Trophoblast cell (in vitro differentiated cells and primary cell): ENCODE measurements around the gene DLG2.

Source experiments
- DNase-seq, 2 donors: peaks; one replicate each; pipeline ENCODE4 v3.0.0-alpha.2; 2016
- H2AFZ ChIP-seq: 2 replicates; pipeline ENCODE4 v1.6.1; 2013; ENCODE audit warnings: low read length, moderate library complexity, mild to moderate bottlenecking; ENCODE audit not compliant: insufficient read depth, poor library complexity
- H2AK5ac ChIP-seq: 2 replicates; pipeline ENCODE4 v1.6.1; 2013; ENCODE audit warnings: mild to moderate bottlenecking, low read length
- H2BK120ac ChIP-seq: 2 replicates; pipeline ENCODE4 v1.6.1; 2013; ENCODE audit warnings: low read length, mild to moderate bottlenecking, moderate library complexity; ENCODE audit not compliant: insufficient read depth, poor library complexity
- H2BK12ac ChIP-seq: 2 replicates; pipeline ENCODE4 v1.6.1; 2013; ENCODE audit warnings: mild to moderate bottlenecking, low read length, moderate library complexity
- H2BK5ac ChIP-seq: 2 replicates; pipeline ENCODE4 v1.6.1; 2013; ENCODE audit warnings: low read length, low read depth, moderate library complexity, mild to moderate bottlenecking; ENCODE audit not compliant: poor library complexity
- H3K14ac ChIP-seq: 2 replicates; pipeline ENCODE4 v1.6.1; 2013; ENCODE audit warnings: mild to moderate bottlenecking, low read length
- H3K18ac ChIP-seq: 2 replicates; pipeline ENCODE4 v1.6.1; 2013; ENCODE audit warnings: mild to moderate bottlenecking, low read length
- H3K23ac ChIP-seq: 2 replicates; pipeline ENCODE4 v1.6.1; 2013; ENCODE audit warnings: low read length
- H3K27ac ChIP-seq: 2 replicates; pipeline ENCODE4 v1.5.1; 2013; ENCODE audit warnings: low read depth, mild to moderate bottlenecking, inconsistent platforms, low read length, moderate library complexity
- H3K27me3 ChIP-seq: 2 replicates; pipeline ENCODE4 v1.6.1; 2013; ENCODE audit warnings: inconsistent platforms, mild to moderate bottlenecking, low read length, moderate library complexity; ENCODE audit not compliant: insufficient read depth
- H3K36me3 ChIP-seq, 2 experiments: 1 replicate in 1 of 2; 2 replicates in 1 of 2; pipeline ENCODE4 v1.6.1; 2013; ENCODE audit warnings: low read length in 2 of 2, mild to moderate bottlenecking in 2 of 2, moderate library complexity in 1 of 2; ENCODE audit not compliant: insufficient read depth in 2 of 2, control insufficient read depth in 1 of 2
- H3K4ac ChIP-seq: 2 replicates; pipeline ENCODE4 v1.6.1; 2013; ENCODE audit warnings: low read depth, mild to moderate bottlenecking, low read length, moderate library complexity
- H3K4me1 ChIP-seq, 2 experiments: 1 replicate in 1 of 2; 2 replicates in 1 of 2; pipeline ENCODE4 v1.6.1; 2013; ENCODE audit warnings: low read length in 2 of 2, mild to moderate bottlenecking in 2 of 2, moderate library complexity in 1 of 2; ENCODE audit not compliant: insufficient read depth in 2 of 2, control insufficient read depth in 1 of 2
- H3K4me2 ChIP-seq: 2 replicates; pipeline ENCODE4 v1.6.1; 2013; ENCODE audit warnings: inconsistent platforms, mild to moderate bottlenecking, low read length, moderate library complexity
- H3K4me3 ChIP-seq: 2 replicates; pipeline ENCODE4 v1.5.1; 2013; ENCODE audit warnings: mild to moderate bottlenecking, low read depth, low read length, inconsistent platforms
- H3K79me1 ChIP-seq: one replicate; pipeline ENCODE4 v1.6.1; 2013; ENCODE audit warnings: low read length
- H3K79me2 ChIP-seq: 2 replicates; pipeline ENCODE4 v1.6.1; 2013; ENCODE audit warnings: low read length, mild to moderate bottlenecking; ENCODE audit not compliant: control insufficient read depth, insufficient read depth, poor library complexity
- H3K9ac ChIP-seq: 2 replicates; pipeline ENCODE4 v1.6.1; 2013; ENCODE audit warnings: mild to moderate bottlenecking, low read length
- H3K9me3 ChIP-seq: 2 replicates; pipeline ENCODE4 v1.6.1; 2013; ENCODE audit warnings: low read depth, mild to moderate bottlenecking, control low read depth, inconsistent platforms, low read length; ENCODE audit not compliant: insufficient read depth
- H4K12ac ChIP-seq: 2 replicates; pipeline ENCODE4 v1.6.1; 2013; ENCODE audit warnings: low read depth, mild to moderate bottlenecking, low read length, moderate library complexity
- H4K8ac ChIP-seq: 2 replicates; pipeline ENCODE4 v1.6.1; 2013; ENCODE audit warnings: low read depth, mild to moderate bottlenecking, low read length, moderate library complexity
- H4K91ac ChIP-seq: one replicate; pipeline ENCODE4 v1.6.1; 2013; ENCODE audit warnings: low read depth, mild to moderate bottlenecking, low read length, moderate library complexity
- WGBS: extraction: QIAGEN DNeasy Blood & Tissue Kit; methylation state at CpG from one replicate; pipeline ENCODE4 v1.1.7; 2013; ENCODE audit warnings: missing lambda C conversion rate; ENCODE audit not compliant: insufficient read length, insufficient coverage; ENCODE audit errors: extremely low coverage; 5-methylcytosine and 5-hydroxymethylcytosine counted together

The DLG2 gene

DNA sequence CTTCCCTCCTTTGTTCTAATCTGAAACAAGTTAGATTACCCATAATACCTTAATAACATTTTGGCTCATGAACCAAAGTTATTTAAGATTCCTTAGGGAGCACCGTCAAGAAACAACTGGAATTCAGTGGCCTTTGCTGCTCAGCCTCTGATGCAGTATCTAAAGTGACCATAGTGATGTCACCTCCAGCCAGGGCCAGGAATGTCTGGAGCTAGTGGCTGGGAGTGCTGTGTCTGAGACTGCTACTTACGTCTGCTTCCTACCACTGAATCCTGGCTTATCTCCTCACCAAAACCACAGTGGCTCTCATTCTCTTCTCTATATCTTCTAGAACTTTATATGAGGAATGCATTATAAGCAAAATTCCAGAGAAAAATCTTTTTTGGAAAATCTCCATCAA is 658.0 kb downstream of the DLG2 start:
- Histone ChIP-seq H4K12ac (no peak overlapping the region), H2AFZ (no peak overlapping the region), H3K27ac (no peak overlapping the region), H3K27me3 (no peaks in the 10 kb centered on the region), H2BK12ac (no peak overlapping the region), H3K79me1 (peaks cover 13% of the 10 kb centered on the region), H3K18ac (no peak overlapping the region), H3K4me1 (no peaks in the 10 kb centered on the region), H3K4me2 (no peak overlapping the region), H3K4ac (no peak overlapping the region), H2BK120ac (no peak overlapping the region), H2BK5ac (no peak overlapping the region), H2AK5ac (no peak overlapping the region), H3K4me3 (no peak overlapping the region), H3K79me2 (no peaks in the 10 kb centered on the region), H3K14ac (no peak overlapping the region), H3K23ac (no peak overlapping the region), H4K91ac (no peak overlapping the region), H3K9ac (no peak overlapping the region), H3K9me3 (no peaks in the 10 kb centered on the region), H3K36me3 (no peaks in the 10 kb centered on the region), H4K8ac (no peak overlapping the region)
- DNase-seq = peak; percentile 3 to 6
- WGBS = no CpG with 5 or more reads among the region's 2 CpGs

DNA sequence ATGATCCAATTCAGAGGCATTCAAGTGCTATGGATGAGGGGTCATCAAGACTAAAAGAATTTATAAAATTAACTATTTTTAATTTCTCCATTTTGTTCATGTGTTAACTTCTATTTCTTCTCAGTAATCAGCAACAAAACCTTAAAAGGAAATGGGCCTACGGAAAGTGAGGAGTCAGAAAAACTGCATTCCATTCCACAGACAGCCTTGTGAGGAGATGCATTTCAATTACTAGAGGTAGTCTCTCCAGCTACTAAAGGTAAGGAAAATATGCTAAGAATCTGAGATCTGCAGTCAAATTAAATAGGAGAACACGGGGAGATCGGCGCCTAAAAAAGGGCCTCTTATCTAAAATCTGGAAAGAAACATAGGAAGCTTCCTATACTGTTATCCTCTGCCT is 661.7 kb downstream of the DLG2 start:
- Histone ChIP-seq H3K9me3 (no peaks in the 10 kb centered on the region), H3K27me3 (no peaks in the 10 kb centered on the region), H3K14ac (no peak overlapping the region), H3K4ac (no peak overlapping the region), H4K12ac (no peak overlapping the region), H3K9ac (no peak overlapping the region), H3K27ac (peak overlapping the region; percentile 79), H2AK5ac (no peak overlapping the region), H3K79me1 (peaks cover 13% of the 10 kb centered on the region), H3K4me1 (no peaks in the 10 kb centered on the region), H2BK12ac (no peak overlapping the region), H3K36me3 (no peaks in the 10 kb centered on the region), H2BK120ac (no peak overlapping the region), H4K91ac (no peak overlapping the region), H2AFZ (no peak overlapping the region), H3K79me2 (no peaks in the 10 kb centered on the region), H3K23ac (no peak overlapping the region), H3K18ac (no peak overlapping the region), H4K8ac (no peak overlapping the region), H3K4me3 (no peak overlapping the region), H2BK5ac (peak overlapping the region; percentile 21), H3K4me2 (no peak overlapping the region)
- peak; percentile 2 to 10 for DNase-seq
- no CpG with 5 or more reads among the region's 4 CpGs for WGBS

DNA sequence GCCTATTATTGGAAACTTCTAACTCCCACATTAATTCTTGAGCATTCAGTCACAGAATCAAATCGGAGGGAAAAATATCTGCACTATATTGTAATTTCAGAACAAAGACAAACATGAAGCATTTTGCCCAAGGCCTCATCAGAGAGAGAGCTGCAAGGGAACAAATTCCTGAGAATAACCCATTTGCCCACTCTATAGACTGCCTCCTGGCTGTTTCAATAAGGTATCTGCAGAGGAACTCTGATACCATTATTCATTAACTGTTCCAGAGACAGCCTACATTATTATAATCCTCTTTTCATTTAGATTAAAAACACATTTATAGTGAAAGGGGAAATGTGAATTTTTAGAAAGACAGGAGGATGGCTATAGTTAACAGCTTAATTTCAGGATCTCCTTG is 663.9 kb downstream of the DLG2 start:
- Histone ChIP-seq H3K18ac (no peak overlapping the region), H2BK120ac (no peak overlapping the region), H3K14ac (no peak overlapping the region), H3K9ac (no peak overlapping the region), H3K4me2 (no peak overlapping the region), H3K79me2 (no peaks in the 10 kb centered on the region), H3K9me3 (no peaks in the 10 kb centered on the region), H2BK5ac (no peak overlapping the region), H2AK5ac (no peak overlapping the region), H3K23ac (no peak overlapping the region), H3K4me1 (no peaks in the 10 kb centered on the region), H3K36me3 (no peaks in the 10 kb centered on the region), H3K27me3 (no peaks in the 10 kb centered on the region), H3K27ac (no peak overlapping the region), H3K4ac (no peak overlapping the region), H4K8ac (no peak overlapping the region), H2BK12ac (no peak overlapping the region), H4K12ac (no peak overlapping the region), H2AFZ (no peak overlapping the region), H3K79me1 (peaks cover 9% of the 10 kb centered on the region), H4K91ac (no peak overlapping the region), H3K4me3 (no peak overlapping the region)
- WGBS = no CpG with 5 or more reads among the region's 1 CpG
- no peak for DNase-seq

DNA sequence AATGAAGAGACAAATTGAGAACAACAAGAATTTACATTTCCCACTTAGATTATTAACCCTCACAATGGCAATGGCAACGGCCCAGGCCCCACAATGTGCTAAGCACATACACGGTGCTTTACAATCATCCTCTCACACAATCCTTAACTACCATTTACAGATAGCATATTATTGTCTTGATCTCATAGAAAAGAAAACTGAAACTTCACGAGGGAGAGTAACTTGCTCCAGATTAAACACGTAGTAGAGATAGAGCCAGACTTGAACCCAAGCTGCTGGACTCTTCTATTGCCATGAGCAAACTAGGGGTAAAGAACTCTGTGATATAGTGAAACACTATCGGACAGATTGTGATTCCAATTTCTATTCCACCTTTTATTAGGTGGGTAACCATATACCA is 665.1 kb downstream of the DLG2 start:
- Histone ChIP-seq H2BK5ac (no peak overlapping the region), H4K12ac (no peak overlapping the region), H3K9ac (no peak overlapping the region), H2AFZ (no peak overlapping the region), H2BK120ac (no peak overlapping the region), H4K8ac (no peak overlapping the region), H3K79me1 (peaks cover 9% of the 10 kb centered on the region), H3K9me3 (no peaks in the 10 kb centered on the region), H3K27me3 (no peaks in the 10 kb centered on the region), H3K14ac (no peak overlapping the region), H3K27ac (no peak overlapping the region), H3K4me1 (no peaks in the 10 kb centered on the region), H3K4ac (no peak overlapping the region), H3K23ac (no peak overlapping the region), H2AK5ac (no peak overlapping the region), H3K36me3 (no peaks in the 10 kb centered on the region), H3K4me3 (no peak overlapping the region), H3K79me2 (no peaks in the 10 kb centered on the region), H4K91ac (no peak overlapping the region), H2BK12ac (no peak overlapping the region), H3K18ac (no peak overlapping the region), H3K4me2 (no peak overlapping the region)
- no CpG with 5 or more reads among the region's 5 CpGs for WGBS
- DNase-seq = no peak
